BE2C (cell line): Measurements from ENCODE around the gene ANKS6.

ENCODE experiments used
- DNase-seq: peaks from one replicate; pipeline ENCODE4 v3.0.0-alpha.2; 2020
- H3K27me3 ChIP-seq: fragments of 250-450 bp; sonication (Bioruptor Pico); 2 replicates; pipeline ENCODE4 v1.5.1; 2020; ENCODE audit warnings: mild to moderate bottlenecking
- H3K36me3 ChIP-seq: fragments of 250-450 bp; sonication (Bioruptor Pico); 2 replicates; pipeline ENCODE4 v1.5.1; 2020; ENCODE audit warnings: mild to moderate bottlenecking
- H3K4me1 ChIP-seq: fragments of 250-450 bp; sonication (Bioruptor Pico); 2 replicates; pipeline ENCODE4 v1.5.1; 2020
- H3K4me3 ChIP-seq: 2 replicates; pipeline ENCODE4 v1.5.1; 2011; ENCODE audit warnings: low read depth, low read length
- H3K9me3 ChIP-seq: fragments of 250-450 bp; sonication (Bioruptor Pico); 2 replicates; pipeline ENCODE4 v1.5.1; 2020
- CTCF ChIP-seq: IDR thresholded peaks from 2 replicates; pipeline ENCODE4 v1.5.1; 2012; ENCODE audit warnings: mild to moderate bottlenecking, low read depth, low read length

ANKS6 gene

GRCh38 chr9:98822661-98823060 lies 26.3 kb upstream of the ANKS6 start:
- no peak for DNase-seq
- no peak for TF ChIP-seq CTCF
- H3K4me1 ChIP-seq, result no peaks in the 10 kb centered on the region
- H3K4me3 ChIP-seq, result no peak overlapping the region
- H3K27me3 ChIP-seq, result no peaks in the 10 kb centered on the region
- H3K36me3 ChIP-seq, result no peaks in the 10 kb centered on the region
- no peaks in the 10 kb centered on the region for H3K9me3 ChIP-seq

- Histone ChIP-seq H3K27me3 (no peaks in the 10 kb centered on the region), H3K4me1 (no peaks in the 10 kb centered on the region), H3K4me3 (no peak overlapping the region), H3K9me3 (no peaks in the 10 kb centered on the region), H3K36me3 (no peaks in the 10 kb centered on the region)
- TF ChIP-seq CTCF, result no peak
- no peak for DNase-seq
Measured at GRCh38 chr9:98821831-98822230, 25.5 kb upstream of the ANKS6 start.

GRCh38 chr9:98819231-98819630 lies 22.9 kb upstream of the ANKS6 start:
- no peak for TF ChIP-seq CTCF
- DNase-seq, result no peak
- Histone ChIP-seq H3K27me3 (no peaks in the 10 kb centered on the region), H3K4me3 (no peak overlapping the region), H3K9me3 (no peaks in the 10 kb centered on the region), H3K36me3 (no peaks in the 10 kb centered on the region), H3K4me1 (no peaks in the 10 kb centered on the region)

- no peak for TF ChIP-seq CTCF
- no peaks in the 10 kb centered on the region for H3K36me3 ChIP-seq
- H3K9me3 ChIP-seq, result no peaks in the 10 kb centered on the region
- no peaks in the 10 kb centered on the region for H3K27me3 ChIP-seq
- no peak overlapping the region for H3K4me3 ChIP-seq
- H3K4me1 ChIP-seq, result no peaks in the 10 kb centered on the region
- DNase-seq, result no peak
Measured at GRCh38 chr9:98818764-98819163, 22.4 kb upstream of the ANKS6 start.

GRCh38 chr9:98815391-98815951 lies 19.1 kb upstream of the ANKS6 start:
- Histone ChIP-seq H3K9me3 (no peaks in the 10 kb centered on the region), H3K36me3 (no peaks in the 10 kb centered on the region), H3K4me1 (no peaks in the 10 kb centered on the region), H3K27me3 (no peaks in the 10 kb centered on the region; the same call in 1 of the 2 replicates), H3K4me3 (no peak overlapping the region)
- DNase-seq, result no peak
- TF ChIP-seq CTCF, result no peak

GRCh38 chr9:98811051-98811650 lies 14.8 kb upstream of the ANKS6 start:
- Histone ChIP-seq H3K36me3 (no peaks in the 10 kb centered on the region), H3K9me3 (no peaks in the 10 kb centered on the region), H3K4me1 (no peaks in the 10 kb centered on the region), H3K27me3 (peaks cover 34% of the 10 kb centered on the region), H3K4me3 (no peak overlapping the region)
- no peak for TF ChIP-seq CTCF
- no peak for DNase-seq
